Epithelial cell of proximal tubule (primary cell): Measurements from ENCODE around the gene TMEM244. TPM values are rescaled to one million over a fixed set of nuclear protein-coding genes. Genes with fewer than 3 reads are reported as not detected.

ENCODE experiments used
- DNase-seq: peaks from one replicate; pipeline ENCODE4 v3.0.0-alpha.2; 2011; ENCODE audit warnings: low read depth
- H3K4me3 ChIP-seq: 2 replicates; pipeline ENCODE4 v1.5.1; 2011; ENCODE audit warnings: low read depth, mild to moderate bottlenecking, low read length
- CTCF ChIP-seq: conservative IDR thresholded peaks from 2 replicates; pipeline ENCODE4 v1.5.1; 2012; ENCODE audit warnings: low read depth, mild to moderate bottlenecking, low read length
- total RNA-seq: library from RNA; depleted of rRNA; stranded (reverse); fragments of >200 nt; gene quantifications from 2 replicates; pipeline ENCODE4 v1.2.3, GENCODE V29; 2015

Gene TMEM244
- total RNA-seq, 1 donor from 2014 or later: not detected

- DNase-seq: no peak
- TF ChIP-seq CTCF: no peak
- no peak overlapping the region for H3K4me3 ChIP-seq
These were observed 3.3 kb downstream of the TMEM244 start for GRCh38 chr6:129857838-129858237.

GRCh38 chr6:129853996-129854711, 7.0 kb downstream of the TMEM244 start:
- no peak overlapping the region for H3K4me3 ChIP-seq
- peak; percentile 12 for DNase-seq
- TF ChIP-seq CTCF: no peak

GRCh38 chr6:129852257-129852858, 8.8 kb downstream of the TMEM244 start:
- TF ChIP-seq CTCF: no peak
- H3K4me3 ChIP-seq: no peak overlapping the region
- no peak for DNase-seq

GRCh38 chr6:129849456-129849855, 11.7 kb downstream of the TMEM244 start:
- TF ChIP-seq CTCF: no peak
- DNase-seq: peak; percentile 37
- H3K4me3 ChIP-seq: no peak overlapping the region

GRCh38 chr6:129846761-129847160, 14.4 kb downstream of the TMEM244 start:
- H3K4me3 ChIP-seq: no peak overlapping the region
- no peak for TF ChIP-seq CTCF
- DNase-seq: no peak

- no peak for TF ChIP-seq CTCF
- no peak overlapping the region for H3K4me3 ChIP-seq
- no peak for DNase-seq
These were observed 15.4 kb downstream of the TMEM244 start for GRCh38 chr6:129845696-129846095.
